Measurements from ENCODE around the gene WASF1. TPM values are rescaled to one million over a fixed set of nuclear protein-coding genes. Genes with fewer than 3 reads are reported as not detected.

Gene WASF1
- total RNA-seq, 2 donors from 2014 or later: 31.1 to 35.3 TPM

- no peak overlapping the region for H3K27ac Mint-ChIP-seq
- no peak overlapping the region for H3K4me3 Mint-ChIP-seq
- H3K27me3 Mint-ChIP-seq (ENCODE audit: insufficient read depth): no peaks in the 10 kb centered on the region
- peaks cover 7% of the 10 kb centered on the region for H3K4me1 ChIP-seq (ENCODE audit: control insufficient read depth, insufficient read depth, low read length)
- H3K9ac ChIP-seq (ENCODE audit: extremely low read depth, low read length, poor library complexity, severe bottlenecking): no peak overlapping the region
- no peak overlapping the region for H3K27ac ChIP-seq (ENCODE audit: low read depth, low read length)
- H3K4me1 Mint-ChIP-seq: peaks cover 17% of the 10 kb centered on the region
- no peaks in the 10 kb centered on the region for H3K36me3 ChIP-seq (ENCODE audit: control insufficient read depth, insufficient read depth, low read length)
- no peaks in the 10 kb centered on the region for H3K36me3 Mint-ChIP-seq (ENCODE audit: low read depth)
- H3K9me3 ChIP-seq (ENCODE audit: control insufficient read depth, low read length): no peaks in the 10 kb centered on the region
- DNase-seq: no peak
- no peaks in the 10 kb centered on the region for H3K27me3 ChIP-seq (ENCODE audit: control insufficient read depth, insufficient read depth, low read length, poor library complexity, severe bottlenecking)
- no peak for TF ChIP-seq CTCF (conservative IDR thresholded peaks at IDR 0.05)
- H3K4me3 ChIP-seq (ENCODE audit: low read length): no peak overlapping the region
- H3K9me3 Mint-ChIP-seq: no peaks in the 10 kb centered on the region
- 92 to 93% methylated on average over 2 of the region's 2 CpGs for WGBS, 2 experiments (ENCODE audit: insufficient coverage in 1 of 2, insufficient read length in 1 of 2)
Measured at GRCh38 chr6:110170081-110170480, 9.4 kb downstream of the WASF1 start.

- Histone ChIP-seq H3K4me3 (ENCODE audit: low read length) (peak overlapping the region; percentile 42), H3K27me3 (ENCODE audit: control insufficient read depth, insufficient read depth, low read length, poor library complexity, severe bottlenecking) (no peaks in the 10 kb centered on the region), H3K36me3 (ENCODE audit: control insufficient read depth, insufficient read depth, low read length) (peaks cover 9% of the 10 kb centered on the region), H3K9me3 (ENCODE audit: control insufficient read depth, low read length) (peaks cover 13% of the 10 kb centered on the region), H3K4me1 (ENCODE audit: control insufficient read depth, insufficient read depth, low read length) (no peaks in the 10 kb centered on the region), H3K9ac (ENCODE audit: extremely low read depth, low read length, poor library complexity, severe bottlenecking) (no peak overlapping the region), H3K27ac (ENCODE audit: low read depth, low read length) (no peak overlapping the region)
- Mint-ChIP-seq H3K27me3 (ENCODE audit: insufficient read depth) (no peaks in the 10 kb centered on the region), H3K36me3 (ENCODE audit: low read depth) (peaks cover 13% of the 10 kb centered on the region), H3K9me3 (peaks cover 12% of the 10 kb centered on the region), H3K4me1 (peaks cover 5% of the 10 kb centered on the region), H3K27ac (no peak overlapping the region), H3K4me3 (no peak overlapping the region)
- DNase-seq: no peak
- TF ChIP-seq CTCF (conservative IDR thresholded peaks at IDR 0.05): no peak
- 100% methylated on average over 1 of the region's 1 CpG for WGBS, 2 experiments (ENCODE audit: insufficient coverage in 1 of 2, insufficient read length in 1 of 2)
Measured at GRCh38 chr6:110158479-110158878, 21.0 kb downstream of the WASF1 start.

GRCh38 chr6:110147870-110148269 is 31.6 kb downstream of the WASF1 start:
- Mint-ChIP-seq H3K4me3 (no peak overlapping the region), H3K27ac (no peak overlapping the region), H3K36me3 (ENCODE audit: low read depth) (peaks cover 26% of the 10 kb centered on the region), H3K9me3 (peaks cover 14% of the 10 kb centered on the region), H3K27me3 (ENCODE audit: insufficient read depth) (no peaks in the 10 kb centered on the region), H3K4me1 (no peaks in the 10 kb centered on the region)
- no peak for TF ChIP-seq CTCF (conservative IDR thresholded peaks at IDR 0.05)
- DNase-seq: no peak
- no peaks in the 10 kb centered on the region for H3K27me3 ChIP-seq (ENCODE audit: control insufficient read depth, insufficient read depth, low read length, poor library complexity, severe bottlenecking)
- no peaks in the 10 kb centered on the region for H3K4me1 ChIP-seq (ENCODE audit: control insufficient read depth, insufficient read depth, low read length)
- peaks cover 3% of the 10 kb centered on the region for H3K36me3 ChIP-seq (ENCODE audit: control insufficient read depth, insufficient read depth, low read length)
- H3K9me3 ChIP-seq (ENCODE audit: control insufficient read depth, low read length): peaks cover 4% of the 10 kb centered on the region
- 80 to 96% methylated on average over 1 to 3 of the region's 3 CpGs for WGBS, 2 experiments (ENCODE audit: insufficient coverage in 1 of 2, insufficient read length in 1 of 2)
- no peak overlapping the region for H3K9ac ChIP-seq (ENCODE audit: extremely low read depth, low read length, poor library complexity, severe bottlenecking)
- H3K27ac ChIP-seq (ENCODE audit: low read depth, low read length): no peak overlapping the region
- no peak overlapping the region for H3K4me3 ChIP-seq (ENCODE audit: low read length)
